ENCODE data around the gene LRTM2. TPM values are rescaled to one million over a fixed set of nuclear protein-coding genes. Genes with fewer than 3 reads are reported as not detected.
A peak's percentile ranks its signal among the peaks of the same experiment; 100 is the strongest.

LRTM2 gene
- polyA plus RNA-seq, 5 donors: 0.05 TPM; not detected in 4

DNA sequence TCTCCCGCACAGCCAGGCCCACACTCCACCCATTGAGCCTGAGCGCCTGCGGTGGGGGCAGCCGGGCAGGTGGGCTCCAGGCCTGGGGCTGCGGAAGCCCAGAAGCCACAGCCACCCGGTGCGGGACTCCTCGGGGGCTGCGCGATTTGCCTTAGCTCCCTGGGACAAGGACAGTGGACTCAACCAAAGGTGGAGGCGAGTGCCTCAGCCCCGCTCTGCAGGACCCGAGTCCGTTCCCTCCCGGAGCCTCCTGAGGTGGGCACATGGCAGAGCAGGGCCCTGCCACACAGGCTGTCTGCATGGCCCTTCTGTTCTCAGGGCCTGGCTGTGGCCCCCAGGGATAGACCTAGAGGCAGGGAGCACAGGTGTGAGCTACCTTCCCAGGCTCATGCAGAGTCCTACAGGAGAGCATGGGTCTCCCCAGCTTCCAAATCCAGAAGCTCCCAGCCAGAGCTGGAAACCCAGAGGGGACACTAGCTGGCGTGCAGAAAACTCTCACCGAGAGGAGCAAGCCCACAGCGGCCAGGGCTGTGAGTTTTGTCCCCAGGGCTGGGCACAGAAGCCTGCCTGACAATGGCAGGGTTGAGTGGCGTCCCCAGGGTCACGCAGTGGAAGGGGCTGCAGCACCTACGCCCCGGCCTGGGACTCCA is 22.2 kb upstream of the LRTM2 start:
- no peak for DNase-seq

DNA sequence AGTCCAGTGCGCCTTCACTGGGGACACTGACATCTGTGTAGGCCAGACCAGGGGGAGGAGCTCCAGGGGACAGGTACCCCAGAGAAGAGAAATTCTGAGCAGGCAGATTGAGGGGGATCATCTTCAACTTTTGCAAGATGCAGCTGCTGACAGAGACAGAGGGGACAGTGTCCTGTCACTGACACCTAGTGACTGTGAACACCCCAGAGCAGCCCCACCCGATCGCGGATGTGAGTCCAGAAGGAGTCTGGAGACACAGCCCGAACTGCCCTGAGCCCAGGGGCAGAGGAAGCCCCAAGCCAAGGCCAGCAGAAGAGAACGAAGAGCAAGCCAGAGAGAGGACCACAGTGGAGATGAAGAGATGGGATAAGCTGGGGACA is 21.7 kb upstream of the LRTM2 start:
- no peak for DNase-seq

DNA sequence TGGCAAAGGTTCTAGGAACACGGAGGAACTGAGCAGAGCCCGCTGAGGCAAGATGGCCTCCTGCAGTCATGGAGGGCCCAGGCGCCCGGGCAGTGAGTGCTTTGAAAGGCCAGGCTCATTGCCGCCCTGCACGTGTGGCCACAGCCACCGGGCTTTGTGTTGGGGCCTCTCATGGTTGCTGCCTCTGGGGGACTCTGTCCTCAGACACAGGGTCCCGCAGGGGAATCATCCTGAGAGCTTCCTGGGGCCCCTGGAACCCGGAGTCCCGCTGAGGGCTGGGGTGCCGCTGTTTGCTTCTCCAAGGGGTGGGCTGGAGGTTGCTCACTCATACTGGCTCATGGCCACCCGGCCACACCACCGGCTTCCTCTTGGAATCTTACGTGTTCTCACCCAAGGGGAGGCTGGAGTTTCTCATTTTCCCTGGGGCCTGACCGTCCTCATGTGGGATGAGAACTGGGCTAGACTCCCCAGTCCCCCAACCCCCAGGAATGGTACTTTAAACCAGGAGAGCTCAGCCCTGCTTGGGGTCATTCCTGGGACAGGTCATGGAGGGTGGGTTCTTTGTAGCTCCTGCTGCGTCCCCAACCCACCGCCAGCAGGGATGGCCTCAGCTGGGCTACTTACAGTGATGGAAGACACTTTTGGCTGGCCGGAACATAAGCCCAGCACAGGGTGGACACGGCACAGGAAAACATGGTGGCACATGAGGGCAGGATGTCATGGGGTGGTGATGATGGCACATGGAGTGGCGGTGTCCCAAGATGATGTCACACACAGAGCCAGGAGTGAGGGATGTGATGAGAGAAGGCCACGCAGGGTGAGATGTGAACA is 21.1 kb upstream of the LRTM2 start:
- DNase-seq: no peak

DNA sequence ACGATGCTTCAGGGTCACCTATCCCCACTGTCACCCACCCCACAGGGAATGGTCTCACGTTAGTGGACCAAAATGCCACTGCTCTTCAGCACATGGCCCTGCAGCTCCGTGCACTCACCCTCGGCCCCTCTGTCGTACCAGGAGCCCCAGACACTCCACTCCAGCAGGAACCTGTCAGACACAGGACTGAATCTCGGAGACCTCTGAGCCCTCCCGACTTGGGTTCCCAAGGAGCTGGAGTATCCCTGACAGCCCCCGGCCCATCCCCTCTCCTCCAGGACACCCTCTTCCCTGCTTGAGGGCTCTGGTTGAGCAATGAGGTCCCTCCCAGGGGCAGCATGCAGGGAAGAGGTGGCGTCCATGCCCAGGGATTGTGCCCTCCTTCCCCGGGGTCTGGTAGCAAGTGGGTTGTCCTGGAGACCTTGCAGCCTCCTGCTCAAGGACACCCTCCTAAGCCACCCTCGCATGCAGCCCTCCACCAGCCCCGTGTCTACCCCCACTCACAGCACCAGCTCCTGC is 20.4 kb upstream of the LRTM2 start:
- no peak for DNase-seq

DNA sequence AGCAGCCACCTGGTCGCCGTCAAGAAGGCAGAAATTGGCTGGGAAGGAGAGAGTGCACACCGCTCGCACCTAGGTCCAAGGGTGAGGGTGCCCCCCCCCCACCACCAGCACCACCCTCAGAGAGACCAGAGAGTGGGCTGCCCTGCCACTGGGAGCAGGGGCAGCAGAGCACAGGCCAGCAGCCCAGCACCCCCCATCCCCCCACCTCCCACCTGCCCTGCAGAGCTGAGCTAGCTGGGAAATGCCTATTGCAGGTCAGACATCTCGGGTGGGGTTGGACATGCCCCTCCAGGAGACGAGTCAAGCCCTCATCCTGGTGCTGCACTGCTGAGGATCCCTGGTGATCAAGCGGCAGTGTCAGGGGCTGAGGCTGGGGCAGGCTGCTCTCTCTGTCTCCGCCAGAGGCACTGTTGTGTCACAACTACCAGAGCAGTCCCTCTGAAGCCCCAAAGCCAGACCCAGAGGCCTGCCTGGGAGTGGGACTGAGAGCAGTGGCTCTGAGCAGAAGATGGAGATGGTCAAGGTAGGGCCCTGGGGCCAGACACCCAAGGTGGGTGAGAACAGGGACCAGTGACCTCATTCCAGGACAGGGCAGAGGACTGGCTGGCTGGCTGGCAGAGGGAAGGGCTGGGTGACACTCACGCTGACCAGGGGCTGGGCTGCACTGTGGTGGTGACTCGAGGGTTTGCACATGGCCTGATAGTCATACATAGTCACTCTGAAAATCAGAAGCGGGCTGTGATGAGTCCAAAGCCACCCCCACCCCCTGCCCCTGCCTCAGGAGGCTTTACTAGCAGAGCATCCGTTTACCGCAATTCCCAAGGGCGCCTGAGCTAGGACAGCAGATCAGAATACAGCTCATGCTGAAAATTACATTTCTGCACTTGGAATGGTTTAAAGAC is 19.7 kb upstream of the LRTM2 start:
- DNase-seq: no peak

DNA sequence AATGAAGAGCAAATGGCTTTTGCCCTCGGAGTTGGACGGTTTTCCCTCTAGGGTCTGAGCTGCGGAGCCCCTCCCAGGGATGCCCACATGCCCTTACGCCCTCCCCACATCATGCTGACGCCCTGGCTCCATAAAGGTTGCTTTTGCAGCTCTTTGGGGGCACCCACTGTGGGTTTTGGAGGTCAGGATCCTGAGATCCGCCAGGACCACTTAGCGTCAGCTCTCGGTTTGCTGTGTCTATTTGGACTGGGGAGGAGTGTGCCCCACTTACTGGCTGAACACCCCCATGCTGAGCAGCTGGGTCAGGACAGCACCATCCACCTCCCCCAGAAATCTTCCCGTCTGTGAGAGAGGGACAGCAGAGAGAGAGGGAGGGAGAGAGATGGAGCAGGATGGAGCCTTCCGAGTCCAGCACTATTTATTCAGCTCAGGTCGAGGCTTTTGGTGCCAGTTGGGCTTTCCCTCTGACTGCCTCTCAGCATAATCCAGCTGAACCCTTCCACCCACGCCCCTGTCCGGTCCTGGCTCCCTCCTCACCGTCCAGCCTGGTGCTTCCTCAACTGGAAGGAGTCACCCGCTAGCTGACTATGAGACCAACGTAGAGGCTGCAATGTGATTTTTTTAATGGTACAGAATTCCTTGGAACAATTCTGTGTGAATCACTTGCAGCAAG is 18.9 kb upstream of the LRTM2 start:
- no peak for DNase-seq

DNA sequence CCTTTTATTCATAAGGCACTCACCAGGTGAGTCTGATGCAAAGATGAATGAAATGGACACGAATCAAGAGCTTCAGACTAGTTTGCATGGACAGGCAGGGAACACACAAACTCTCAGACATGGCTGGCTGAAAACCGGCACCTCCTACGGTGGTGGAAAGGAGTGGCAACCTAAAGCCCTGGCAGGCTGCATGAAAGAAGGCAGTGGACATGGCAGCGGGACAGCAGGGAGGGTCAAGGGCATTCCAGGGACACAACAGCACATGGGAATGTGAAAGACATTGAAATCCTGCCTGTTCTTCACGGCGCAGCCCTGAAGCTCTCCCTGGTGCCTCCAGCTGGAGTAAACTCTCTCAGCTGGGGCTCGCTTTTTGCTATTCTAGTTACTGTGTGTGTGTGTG is 16.6 kb upstream of the LRTM2 start:
- no peak for DNase-seq

DNA sequence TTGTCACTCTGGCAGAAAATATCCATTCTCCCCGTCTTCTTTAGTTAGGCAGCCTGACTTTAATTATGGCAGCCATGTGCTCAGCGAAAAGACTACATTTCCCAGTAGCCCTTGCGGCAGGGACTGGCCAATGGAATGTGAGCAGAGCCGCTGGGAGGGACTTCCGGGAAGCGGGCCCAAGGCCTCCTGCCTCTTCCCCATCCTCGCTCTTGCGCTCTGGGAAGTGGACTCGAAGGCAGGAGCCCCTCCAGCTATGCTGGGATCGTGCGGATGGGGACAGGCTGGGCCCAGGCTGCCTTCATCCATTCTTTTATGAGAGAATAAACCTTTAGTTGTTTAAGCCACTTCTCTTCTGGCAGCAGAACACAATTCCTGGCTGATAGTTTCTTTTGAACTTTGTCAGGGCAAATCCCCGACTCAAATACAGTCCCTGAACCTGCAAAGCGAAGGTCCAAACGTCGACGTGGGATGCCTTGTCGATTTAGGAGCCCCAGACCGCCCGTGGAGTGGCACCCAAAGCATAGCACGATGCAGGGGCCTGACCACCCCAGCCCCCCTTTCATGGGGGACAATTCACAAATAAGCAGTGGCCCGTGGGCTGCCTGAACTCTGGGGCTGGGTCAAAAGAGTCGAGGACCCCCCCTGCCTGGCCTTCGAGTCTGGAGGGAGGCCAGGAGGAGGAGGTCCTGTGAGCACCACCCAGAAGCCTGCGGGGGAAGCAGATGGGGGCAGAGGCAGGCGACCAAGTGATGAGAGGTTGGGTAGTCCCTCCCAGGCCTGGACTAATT is 15.6 kb upstream of the LRTM2 start:
- peak; percentile 69 to 72 for DNase-seq

DNA sequence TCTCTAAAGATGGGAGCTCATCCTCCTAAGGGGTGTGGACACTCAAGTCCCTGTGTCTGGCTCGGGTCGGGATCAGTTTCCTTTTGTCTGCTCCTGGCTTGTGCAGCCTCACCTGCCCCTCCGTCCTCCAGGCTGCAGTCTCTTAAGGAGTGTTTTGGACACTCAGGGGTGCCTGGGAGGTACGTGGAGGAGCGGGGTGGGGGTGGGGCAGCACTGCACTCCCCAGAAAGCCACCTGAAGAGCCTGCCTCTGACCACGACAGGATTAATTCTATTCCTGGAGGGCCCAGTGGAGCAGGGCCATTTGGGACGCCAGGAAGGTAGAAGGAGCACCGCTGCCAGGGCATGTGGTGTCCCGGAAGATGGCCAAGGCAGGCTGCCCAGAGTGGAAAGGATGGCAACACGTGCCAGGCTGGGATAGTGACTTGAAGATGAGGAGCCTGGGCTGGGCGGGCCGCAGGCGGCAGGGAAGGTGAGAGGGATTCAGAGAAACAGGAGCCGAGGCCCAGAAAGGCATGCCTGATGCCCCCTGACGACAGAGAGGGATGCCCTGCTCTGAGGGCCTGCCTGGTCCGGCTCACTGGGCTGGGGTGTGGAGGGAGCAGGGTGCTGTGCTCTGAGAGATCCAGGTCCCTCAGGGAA is 14.8 kb upstream of the LRTM2 start:
- no peak for DNase-seq

DNA sequence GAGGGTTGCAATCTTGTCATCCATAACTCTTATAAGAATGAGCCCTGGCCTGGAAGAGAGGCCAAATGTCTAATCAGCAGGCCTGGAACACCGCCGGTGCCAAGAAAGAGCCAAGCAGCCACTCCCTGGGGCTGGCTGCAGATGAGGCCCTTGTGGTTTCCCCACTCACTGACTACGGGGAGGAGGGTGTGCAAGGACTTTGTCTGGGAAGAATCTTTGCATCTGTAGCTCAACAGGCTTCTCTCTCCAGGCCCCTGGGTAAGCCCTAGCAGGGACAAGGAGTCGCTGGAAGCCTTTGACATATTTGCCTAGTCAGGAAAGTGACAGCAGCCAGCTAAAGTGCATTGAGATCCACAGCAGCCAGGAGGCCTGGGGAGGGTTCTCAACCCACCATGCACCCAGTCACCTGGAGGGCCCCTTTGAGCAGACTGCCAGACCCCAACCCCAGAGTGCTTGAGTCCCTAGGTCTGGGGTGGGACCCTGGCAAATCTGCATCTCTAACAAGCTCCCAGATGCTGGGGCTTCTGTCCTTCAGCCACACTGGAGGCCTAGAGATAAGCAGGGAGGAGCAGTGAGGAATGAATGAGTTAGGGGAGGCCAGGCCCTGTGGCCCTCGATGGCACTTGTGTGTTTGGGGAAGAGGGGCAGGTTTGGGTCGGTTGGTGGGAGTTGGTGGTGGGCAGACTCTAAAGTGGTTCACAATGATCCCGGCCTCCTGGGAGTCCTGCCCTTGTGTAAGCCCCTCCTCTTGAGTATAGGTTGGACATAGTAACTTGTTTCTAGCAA is 13.9 kb upstream of the LRTM2 start:
- no peak for DNase-seq

DNA sequence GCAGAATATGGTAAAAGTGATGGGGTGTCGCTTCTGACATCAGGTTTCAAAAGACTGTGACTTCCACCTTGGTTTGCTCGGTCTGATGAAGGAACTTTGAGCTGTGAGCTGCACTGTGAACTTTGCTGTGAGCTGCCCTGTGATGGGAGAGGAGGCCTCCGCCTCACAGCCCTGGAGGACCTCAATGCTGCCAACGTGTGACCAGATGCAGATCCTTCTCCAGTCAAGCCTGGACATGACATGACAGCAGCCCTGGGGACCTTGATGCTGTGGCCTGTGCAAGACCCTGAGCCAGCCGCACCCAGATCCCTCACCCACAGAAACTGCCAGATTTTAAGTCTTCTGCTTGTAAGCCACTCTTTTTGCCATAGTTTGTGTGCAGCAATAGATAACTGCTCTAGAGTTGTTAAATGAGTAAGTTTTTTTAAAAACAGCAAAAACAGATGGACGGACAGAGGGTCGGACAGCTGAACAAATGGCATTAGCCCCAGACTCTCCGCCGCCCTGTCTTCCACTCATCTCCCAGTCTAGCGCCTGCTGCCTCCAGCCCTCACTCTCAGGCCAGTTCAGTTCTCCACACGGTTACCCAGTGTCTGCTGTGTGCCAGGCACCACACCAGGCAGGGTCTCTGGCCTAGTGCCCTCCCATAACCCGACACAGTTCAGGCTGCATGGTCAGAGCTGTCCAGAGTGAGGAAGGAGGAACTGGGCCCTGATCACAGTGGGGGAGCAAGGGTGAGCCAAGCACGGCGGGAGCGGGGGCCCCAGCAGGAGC is 13.1 kb upstream of the LRTM2 start:
- no peak for DNase-seq

DNA sequence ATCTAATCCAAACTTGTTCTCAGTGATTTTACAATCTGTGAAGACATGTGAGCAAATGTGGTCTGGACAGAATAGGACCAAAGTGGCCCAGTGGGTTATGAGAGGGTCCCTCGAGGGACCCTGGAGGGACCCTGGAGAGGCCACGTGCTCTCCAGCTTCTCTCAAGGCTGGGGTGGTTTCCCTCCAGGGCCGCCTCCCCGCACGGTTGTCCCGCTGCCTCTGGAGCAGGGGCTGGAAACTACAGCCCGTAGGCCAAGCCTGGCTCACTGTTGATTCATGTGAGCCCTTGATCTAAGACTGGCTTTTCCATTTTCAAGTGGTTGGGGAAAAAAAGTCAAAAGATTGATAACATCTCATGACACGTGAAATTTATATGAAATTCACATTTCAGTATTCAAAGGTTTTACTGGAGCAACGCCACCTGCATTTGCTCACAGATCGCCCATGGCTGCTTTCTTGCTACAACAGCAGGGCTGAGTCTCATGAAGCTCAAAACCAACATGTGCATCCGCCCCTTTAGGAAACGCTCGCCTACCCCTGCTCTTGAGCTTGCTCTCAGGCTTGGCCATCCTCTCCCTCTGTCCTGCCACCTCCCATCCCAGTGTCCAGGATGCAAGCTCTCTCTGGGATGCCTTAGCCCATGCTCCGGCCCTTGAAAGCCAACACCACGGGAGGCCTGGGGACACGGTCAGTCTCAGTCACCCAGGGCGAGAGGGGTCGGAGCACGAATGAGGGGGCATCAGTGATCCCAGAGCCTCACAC is 12.1 kb upstream of the LRTM2 start:
- DNase-seq: no peak

DNA sequence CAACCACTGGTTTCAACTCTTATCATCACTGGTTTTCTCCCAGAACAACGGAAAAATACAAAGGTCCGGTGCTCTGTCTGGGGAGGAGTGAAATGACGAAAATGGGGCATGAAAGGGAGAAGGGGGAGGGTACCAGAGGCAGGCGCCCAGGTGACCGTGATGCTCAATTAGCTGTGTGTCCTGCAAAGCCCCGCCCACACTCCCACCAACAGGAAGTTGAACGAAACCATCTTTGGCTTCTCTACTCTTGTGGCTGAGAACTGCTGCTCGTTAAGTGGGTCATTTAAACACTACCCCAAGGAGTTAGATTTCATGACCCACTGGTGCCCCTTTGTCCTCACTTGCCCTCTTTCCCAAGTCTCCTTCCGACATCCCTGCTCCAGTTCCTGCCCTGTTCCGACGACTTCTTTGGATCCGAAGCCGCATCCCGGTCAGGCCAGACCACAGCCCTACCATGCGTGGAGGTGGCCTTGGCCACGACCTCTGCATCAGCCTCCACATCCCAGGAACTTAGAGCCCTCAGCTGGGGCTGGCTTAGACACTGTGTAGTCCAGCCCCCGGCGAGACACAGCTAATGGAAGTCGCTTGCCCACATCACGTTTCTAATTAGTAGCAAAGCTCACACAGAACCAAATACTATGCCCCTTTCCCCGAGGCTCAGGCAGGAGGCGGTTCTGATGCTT is 11.4 kb upstream of the LRTM2 start:
- DNase-seq: no peak

DNA sequence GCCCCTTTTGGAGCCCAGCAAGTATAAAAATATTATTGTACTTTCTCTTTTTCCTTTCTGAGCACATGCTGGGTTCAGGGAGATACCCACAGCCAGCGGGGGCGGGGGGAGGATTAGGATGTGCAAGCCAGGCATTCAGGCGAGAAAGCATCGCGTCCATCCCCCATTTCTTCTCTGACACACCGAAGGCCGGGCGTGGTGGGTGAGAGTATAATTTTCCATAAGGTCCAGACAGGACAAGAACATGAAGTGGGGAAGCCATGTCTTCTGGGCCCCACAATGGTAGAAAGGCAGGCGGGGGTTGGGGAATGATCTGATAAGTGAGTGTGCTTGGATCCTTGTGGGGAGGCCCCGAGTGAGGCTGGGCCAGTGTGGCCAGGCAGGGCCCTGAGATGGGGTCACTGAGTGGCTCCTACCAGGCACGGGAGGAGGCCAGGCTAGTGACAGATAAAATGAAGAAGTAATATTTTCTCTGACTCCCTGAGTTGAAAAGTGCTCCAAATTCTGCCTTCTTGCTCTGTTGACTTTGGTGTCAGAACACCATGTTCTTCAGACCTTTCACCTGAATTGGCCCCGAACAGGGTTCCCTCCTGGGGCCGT is 10.7 kb upstream of the LRTM2 start:
- no peak for DNase-seq

DNA sequence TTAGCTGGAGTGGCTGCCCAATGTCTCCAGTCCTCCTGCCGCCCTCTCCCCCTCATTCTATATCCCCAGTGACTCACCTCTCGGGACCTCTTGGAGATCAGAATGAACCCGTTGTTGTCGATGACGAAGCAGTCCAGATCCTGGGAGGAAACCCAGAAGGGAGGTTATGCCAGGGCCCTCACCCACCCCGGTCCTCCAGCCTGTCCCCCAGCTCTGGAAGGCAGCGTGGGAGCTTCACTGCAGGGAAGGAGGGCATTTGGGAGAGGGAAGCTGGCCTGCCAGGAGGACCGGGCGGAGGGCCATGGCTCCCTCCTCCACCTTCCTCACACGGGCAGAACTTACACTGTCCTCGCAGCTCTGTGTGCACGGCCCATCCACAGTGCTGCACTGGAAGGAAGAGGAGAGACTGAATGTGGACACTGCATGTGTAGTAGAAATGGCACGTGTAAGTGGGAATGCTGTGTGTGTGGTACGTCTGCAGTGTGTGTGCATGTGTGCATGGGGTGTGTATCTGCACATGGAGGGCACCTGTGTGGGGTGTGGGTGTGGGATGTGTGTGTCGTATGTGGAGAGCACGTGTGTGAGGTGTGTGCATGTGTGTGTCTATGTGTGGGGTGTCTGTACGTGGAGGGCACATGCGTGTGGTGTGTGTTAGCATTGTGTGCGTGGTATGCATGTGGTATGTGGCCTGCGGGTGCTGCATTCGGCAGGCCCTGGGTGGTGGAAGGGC is 10.0 kb upstream of the LRTM2 start:
- no peak for DNase-seq

DNA sequence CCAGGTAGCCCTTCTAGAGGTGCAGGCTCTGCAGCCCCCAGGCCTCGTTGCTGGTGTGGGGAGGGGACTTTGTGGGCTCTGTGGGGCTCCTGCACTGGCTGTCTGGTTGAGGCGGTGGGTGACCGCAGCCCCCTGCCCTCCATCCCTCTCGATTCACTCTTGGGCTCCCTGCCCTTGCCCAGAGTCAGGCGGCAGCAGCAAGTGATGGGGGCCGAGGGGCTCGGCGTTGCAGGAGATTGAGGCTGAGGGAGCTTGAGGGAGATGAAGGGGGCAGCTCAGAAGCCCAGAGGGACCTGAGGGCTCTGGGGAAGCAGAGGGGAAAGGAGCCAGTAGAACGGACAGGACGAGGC is 9.5 kb upstream of the LRTM2 start:
- DNase-seq: no peak

Measured in right lung (tissue), 5 donors.